DMS153 treated with DMSO at 0.1 percent for 48 hours (cell line): ENCODE measurements around the gene LIN7A.
A peak's percentile ranks its signal among the peaks of the same experiment; 100 is the strongest.

Source experiments
- DNase-seq: peaks from one replicate; lab custom pipeline; 2025; ENCODE audit not compliant: unreplicated experiment; lab: John Stamatoyannopoulos, UW

Gene LIN7A

GRCh38 chr12:80937391-80938238, at the start of gene LIN7A:
Gene LIN7A (minus strand): TSS chr12:80937934. CDS start chr12:80937722, 212 bp downstream.
- peak; percentile 66 for DNase-seq

GRCh38 chr12:80986224-80986623, 48.5 kb upstream of the LIN7A start:
- no peak for DNase-seq

- DNase-seq = peak; percentile 48
These were observed 42.1 kb upstream of the LIN7A start for GRCh38 chr12:80979816-80980215.

GRCh38 chr12:80979251-80979650, 41.5 kb upstream of the LIN7A start:
- no peak for DNase-seq

- DNase-seq = no peak
These were observed 39.6 kb upstream of the LIN7A start for GRCh38 chr12:80977346-80977745.

GRCh38 chr12:80968326-80968725, 30.6 kb upstream of the LIN7A start:
- no peak for DNase-seq

GRCh38 chr12:80967565-80967964, 29.8 kb upstream of the LIN7A start:
- no peak for DNase-seq

- no peak for DNase-seq
These were observed 28.3 kb upstream of the LIN7A start for GRCh38 chr12:80966001-80966400.

- DNase-seq = no peak
These were observed 20.4 kb upstream of the LIN7A start for GRCh38 chr12:80958162-80958561.

GRCh38 chr12:80954857-80955520, 17.3 kb upstream of the LIN7A start:
- no peak for DNase-seq

GRCh38 chr12:80952443-80952842, 14.7 kb upstream of the LIN7A start:
- no peak for DNase-seq

GRCh38 chr12:80946591-80946990, 8.9 kb upstream of the LIN7A start:
- DNase-seq = peak; percentile 12

- no peak for DNase-seq
These were observed 5.6 kb upstream of the LIN7A start for GRCh38 chr12:80943338-80943737.

GRCh38 chr12:80941916-80942315, 4.2 kb upstream of the LIN7A start:
- DNase-seq = no peak

GRCh38 chr12:80939231-80939950, 1.7 kb upstream of the LIN7A start:
- DNase-seq = no peak

- no peak for DNase-seq
These were observed 663 bp upstream of the LIN7A start for GRCh38 chr12:80938397-80938796.

GRCh38 chr12:80936642-80937390, 918 bp downstream of the LIN7A start:
- DNase-seq = peak; percentile 66

GRCh38 chr12:80936353-80936641, 1.4 kb downstream of the LIN7A start:
- DNase-seq = peak; percentile 72

GRCh38 chr12:80935111-80935510, 2.6 kb downstream of the LIN7A start:
- DNase-seq = no peak

GRCh38 chr12:80925983-80926382, 11.8 kb downstream of the LIN7A start:
- DNase-seq = no peak

- no peak for DNase-seq
These were observed 12.5 kb downstream of the LIN7A start for GRCh38 chr12:80925237-80925636.
